H1 (cell line): ENCODE measurements around the gene ZPR1. TPM values are rescaled to one million over a fixed set of nuclear protein-coding genes. Genes with fewer than 3 reads are reported as not detected.

ENCODE experiments used
- CTCF ChIA-PET: fragments of 300-600 bp; sonication (Branson Sonifier 250); formaldehyde crosslinking; loops from one replicate; lab custom pipeline; 2021; ENCODE audit not compliant: partially characterized antibody; lab: Charles Lee
- POLR2A ChIA-PET: fragments of 300-600 bp; sonication (Branson Sonifier 250); formaldehyde crosslinking; loops from one replicate; lab custom pipeline; 2021; ENCODE audit warnings: inconsistent platforms; ENCODE audit not compliant: partially characterized antibody; lab: Charles Lee
- DNase-seq, 2 experiments: peaks; one replicate each; pipeline versions ENCODE4 v3.0.0 to v3.0.0-alpha.2; 2010 to 2022; ENCODE audit warnings: low spot score in 2 of 2, low read depth in 1 of 2, mixed read lengths in 1 of 2
- FAIRE-seq: peaks from 2 replicates; lab custom pipeline; 2011; peaks lifted over from hg19 to GRCh38; lab: Jason Lieb, UNC
- H2AFZ ChIP-seq: 2 replicates; pipeline ENCODE4 v1.8.1; 2012; ENCODE audit warnings: low read length, inconsistent platforms
- H2AK5ac ChIP-seq: 2 replicates; pipeline ENCODE4 v1.6.1; 2013; ENCODE audit warnings: low read depth, low read length
- H2BK120ac ChIP-seq: replicated peaks from 2 replicates; pipeline ENCODE3; 2013; ENCODE audit warnings: low read depth, low read length, inconsistent platforms
- H2BK12ac ChIP-seq: 2 replicates; pipeline ENCODE4 v1.6.1; 2013; ENCODE audit warnings: low read depth, low read length
- H2BK15ac ChIP-seq: 2 replicates; pipeline ENCODE4 v1.6.1; 2013; ENCODE audit warnings: low read length
- H2BK20ac ChIP-seq: 2 replicates; pipeline ENCODE4 v1.6.1; 2013; ENCODE audit warnings: low read length
- H2BK5ac ChIP-seq: 2 replicates; pipeline ENCODE4 v1.6.1; 2013; ENCODE audit warnings: low read depth, low read length
- H3K14ac ChIP-seq: 2 replicates; pipeline ENCODE4 v1.6.1; 2013; ENCODE audit warnings: inconsistent platforms; ENCODE audit not compliant: insufficient read length
- H3K18ac ChIP-seq: 2 replicates; pipeline ENCODE4 v1.6.1; 2013; ENCODE audit warnings: low read length; ENCODE audit errors: extremely low read depth
- H3K23ac ChIP-seq: 2 replicates; pipeline ENCODE4 v1.6.1; 2013; ENCODE audit warnings: inconsistent platforms; ENCODE audit not compliant: insufficient read length
- H3K23me2 ChIP-seq: 2 replicates; pipeline ENCODE4 v1.6.1; 2013; ENCODE audit warnings: low read depth, low read length
- H3K27ac ChIP-seq: 2 replicates; pipeline ENCODE4 v1.6.1; 2011; ENCODE audit warnings: low read depth, low read length, inconsistent platforms
- H3K27me3 ChIP-seq, 4 experiments: replicated peaks in 1 of 4; 1 replicate in 1 of 4; 2 replicates in 3 of 4; pipeline versions ENCODE4 v1.6.1 to v1.8.1; 2011 to 2013; ENCODE audit warnings: low read length in 3 of 4, mild to moderate bottlenecking in 3 of 4, inconsistent platforms in 2 of 4, mixed read lengths in 2 of 4, moderate library complexity in 1 of 4; ENCODE audit not compliant: control insufficient read depth in 3 of 4, insufficient read depth in 3 of 4; ENCODE audit errors: extremely low read depth in 1 of 4
- H3K36me3 ChIP-seq, 4 experiments: 2 replicates each; pipeline versions ENCODE4 v1.6.1 to v1.8.1; 2011 to 2013; ENCODE audit warnings: mild to moderate bottlenecking in 4 of 4, low read length in 3 of 4, moderate library complexity in 2 of 4, control low read depth in 1 of 4, inconsistent platforms in 1 of 4; ENCODE audit not compliant: insufficient read depth in 4 of 4, control insufficient read depth in 2 of 4
- H3K4ac ChIP-seq: replicated peaks from 2 replicates; pipeline ENCODE3; 2013; ENCODE audit warnings: low read length, low read depth, mixed read lengths, inconsistent platforms; ENCODE audit not compliant: insufficient read length
- H3K4me1 ChIP-seq, 4 experiments: replicated peaks in 1 of 4; 1 replicate in 1 of 4; 2 replicates in 3 of 4; pipeline versions ENCODE4 v1.6.1 to v1.8.1; 2011 to 2013; ENCODE audit warnings: low read length in 3 of 4, inconsistent platforms in 2 of 4, mixed read lengths in 1 of 4; ENCODE audit not compliant: insufficient read depth in 4 of 4, control insufficient read depth in 3 of 4
- H3K4me2 ChIP-seq, 2 experiments: 2 replicates each; pipeline versions ENCODE4 v1.6.1 to v1.8.1; 2011 to 2013; ENCODE audit warnings: low read depth in 2 of 2, low read length in 2 of 2, control low read depth in 1 of 2, inconsistent platforms in 1 of 2, mild to moderate bottlenecking in 1 of 2; ENCODE audit not compliant: insufficient read depth in 1 of 2
- H3K4me3 ChIP-seq, 4 experiments: fragments of 200-600, 300-600 bp in 1 of 4; sonication (generic), shearing (Covaris generic), sonication (Bioruptor Twin) in 1 of 4; 2 replicates each; pipeline versions ENCODE4 v1.5.1 to v1.8.1; 2011 to 2016; ENCODE audit warnings: low read length in 4 of 4, low read depth in 3 of 4, control low read depth in 2 of 4, inconsistent platforms in 2 of 4, mild to moderate bottlenecking in 2 of 4, mixed read lengths in 1 of 4, moderate library complexity in 1 of 4; ENCODE audit not compliant: insufficient read depth in 2 of 4; ENCODE audit errors: extremely low read depth in 1 of 4
- H3K56ac ChIP-seq: replicated peaks from 2 replicates; pipeline ENCODE3; 2013; ENCODE audit warnings: low read depth, mild to moderate bottlenecking, mixed read lengths, low read length, inconsistent platforms; ENCODE audit not compliant: insufficient read length
- H3K79me1 ChIP-seq: 2 replicates; pipeline ENCODE4 v1.6.1; 2013; ENCODE audit warnings: low read depth, low read length, control low read depth
- H3K79me2 ChIP-seq, 2 experiments: 2 replicates each; pipeline versions ENCODE4 v1.6.1 to v1.8.1; 2012 to 2013; ENCODE audit warnings: low read length in 2 of 2, mild to moderate bottlenecking in 2 of 2, inconsistent platforms in 1 of 2; ENCODE audit not compliant: insufficient read depth in 2 of 2, control insufficient read depth in 1 of 2
- H3K9ac ChIP-seq, 4 experiments: replicated peaks in 1 of 4; 1 replicate in 1 of 4; 2 replicates in 3 of 4; pipeline versions ENCODE4 v1.6.1 to v1.8.1; 2011 to 2013; ENCODE audit warnings: low read depth in 3 of 4, low read length in 3 of 4, control low read depth in 2 of 4, mild to moderate bottlenecking in 2 of 4, moderate library complexity in 2 of 4, inconsistent platforms in 1 of 4; ENCODE audit errors: extremely low read depth in 1 of 4
- H3K9me3 ChIP-seq, 2 experiments: 2 replicates each; pipeline versions ENCODE4 v1.6.1 to v1.8.1; 2012 to 2013; ENCODE audit warnings: mild to moderate bottlenecking in 2 of 2, moderate library complexity in 2 of 2, control low read depth in 1 of 2, inconsistent platforms in 1 of 2, low read depth in 1 of 2, low read length in 1 of 2, mixed read lengths in 1 of 2; ENCODE audit not compliant: insufficient read depth in 2 of 2
- H4K20me1 ChIP-seq, 2 experiments: replicated peaks in 1 of 2; 2 replicates each; pipeline versions ENCODE3 to v1.8.1; 2011 to 2013; ENCODE audit warnings: inconsistent platforms in 2 of 2, low read length in 2 of 2, mild to moderate bottlenecking in 1 of 2; ENCODE audit not compliant: insufficient read depth in 2 of 2, control insufficient read depth in 1 of 2
- H4K5ac ChIP-seq: 2 replicates; pipeline ENCODE4 v1.6.1; 2013; ENCODE audit warnings: low read length, low read depth, mixed read lengths, inconsistent platforms; ENCODE audit not compliant: insufficient read length
- H4K8ac ChIP-seq: 2 replicates; pipeline ENCODE4 v1.8.0; 2013; ENCODE audit warnings: mild to moderate bottlenecking, moderate library complexity, low read length, inconsistent platforms; ENCODE audit not compliant: insufficient read depth; ENCODE audit errors: extremely low read depth
- H4K91ac ChIP-seq: replicated peaks from 2 replicates; pipeline ENCODE3; 2013; ENCODE audit warnings: low read length, mixed read lengths, inconsistent platforms; ENCODE audit not compliant: insufficient read length
- BACH1 ChIP-seq: IDR thresholded peaks from 2 replicates; pipeline ENCODE4 v1.6.1; 2012; ENCODE audit warnings: low read length, improper control_type of control experiment
- BRCA1 ChIP-seq: IDR thresholded peaks from 2 replicates; pipeline ENCODE4 v1.6.1; 2012; ENCODE audit warnings: low read depth, low read length, improper control_type of control experiment
- CBX8 ChIP-seq: fragments of 300-800, 300-1000 bp; sonication (generic); IDR thresholded peaks from 2 replicates; pipeline ENCODE4 v1.7.1; 2016; ENCODE audit warnings: low read depth, low read length, borderline replicate concordance
- CEBPB ChIP-seq: IDR thresholded peaks from 2 replicates; pipeline ENCODE4 v1.6.1; 2012; ENCODE audit warnings: low read depth, low read length
- CHD2 ChIP-seq: IDR thresholded peaks from 2 replicates; pipeline ENCODE4 v1.6.1; 2012; ENCODE audit warnings: low read length, improper control_type of control experiment
- EGR1 ChIP-seq: IDR thresholded peaks from 2 replicates; pipeline ENCODE4 v1.6.1; 2011; ENCODE audit warnings: low read depth, low read length, borderline replicate concordance
- KDM5A ChIP-seq: fragments of 200-600 bp; IDR thresholded peaks from 2 replicates; pipeline ENCODE4 v1.7.1; 2012; ENCODE audit warnings: mild to moderate bottlenecking, low read length, inconsistent platforms, mixed read lengths
- PHF8 ChIP-seq: fragments of 200-600 bp; sonication (generic); conservative IDR thresholded peaks from 2 replicates; pipeline ENCODE4 v1.7.1; 2012; ENCODE audit warnings: low read depth, mild to moderate bottlenecking, inconsistent platforms, low read length, moderate library complexity
- RAD21 ChIP-seq, 2 experiments: IDR thresholded peaks in 1 of 2; conservative IDR thresholded peaks in 1 of 2; 2 replicates each; pipeline ENCODE4 v1.6.1; 2011; ENCODE audit warnings: low read depth in 2 of 2, low read length in 2 of 2, improper control_type of control experiment in 1 of 2, inconsistent platforms in 1 of 2, mild to moderate bottlenecking in 1 of 2, moderate library complexity in 1 of 2
- RBBP5 ChIP-seq: IDR thresholded peaks from 2 replicates; pipeline ENCODE4 v1.7.1; 2012; ENCODE audit warnings: low read depth, mild to moderate bottlenecking, inconsistent platforms, low read length, moderate library complexity, borderline replicate concordance
- SAP30 ChIP-seq: fragments of 300-600 bp; sonication (generic); IDR thresholded peaks from 2 replicates; pipeline ENCODE4 v1.7.1; 2012; ENCODE audit warnings: low read length, moderate library complexity, mild to moderate bottlenecking, inconsistent platforms; ENCODE audit not compliant: insufficient read depth, insufficient replicate concordance
- SP1 ChIP-seq: IDR thresholded peaks from 2 replicates; pipeline ENCODE4 v1.6.1; 2011; ENCODE audit warnings: low read depth, low read length
- TAF7 ChIP-seq: optimal IDR thresholded peaks from 2 replicates; pipeline ENCODE3; 2011; ENCODE audit warnings: low read depth, mild to moderate bottlenecking, inconsistent platforms, low read length, moderate library complexity, borderline replicate concordance
- WGBS, 2 experiments: shearing (Covaris generic) in 1 of 2; methylation state at CpG; one replicate each; pipeline versions ENCODE4 v1.1.6 to v1.1.7; 2013 to 2015; ENCODE audit warnings: low lambda C conversion rate in 2 of 2, mixed read lengths in 2 of 2, inconsistent platforms in 1 of 2, low coverage in 1 of 2, missing lambda C conversion rate in 1 of 2; ENCODE audit not compliant: insufficient replicate concordance in 2 of 2, insufficient coverage in 1 of 2, insufficient read length in 1 of 2; ENCODE audit errors: extremely low coverage in 1 of 2, missing lambda C conversion rate in 1 of 2; 5-methylcytosine and 5-hydroxymethylcytosine counted together
- polyA plus RNA-seq, 7 experiments: library from polyadenylated mRNA; depleted of rRNA in 3 of 7; stranded (reverse) in 5 of 7; unstranded in 2 of 7; fragments of >200 nt in 5 of 7; fragments of 200-250 nt in 2 of 7; gene quantifications; 1 replicate in 5 of 7; 2 replicates in 1 of 7; 4 replicates in 1 of 7; pipeline versions ENCODE4 v1.2.1 to v1.2.3, GENCODE V29; 2011 to 2013; ENCODE audit warnings: missing spikeins in 2 of 7, mixed read lengths in 2 of 7
- total RNA-seq: library from RNA; stranded (reverse); fragmentation: NEBNext Ultra II Directional; extraction: Animal tissue kit (Norgen Biotek cat#: 25700); gene quantifications from 2 replicates; pipeline ENCODE4 v1.2.1, GENCODE V29; 2021
- TF ChIP-seq, protein P1 (sequence below): IDR thresholded peaks from 2 replicates; pipeline ENCODE4 v1.6.1; 2011; ENCODE audit warnings: low read depth, mild to moderate bottlenecking, low read length; ENCODE audit not compliant: insufficient read depth

Gene ZPR1
- total and polyA plus RNA-seq, 2 of the 8 experiments (the other 6 are each of a cell fraction or from before 2014, with no cell fraction given) = 36.7 to 70.5 TPM

DNA sequence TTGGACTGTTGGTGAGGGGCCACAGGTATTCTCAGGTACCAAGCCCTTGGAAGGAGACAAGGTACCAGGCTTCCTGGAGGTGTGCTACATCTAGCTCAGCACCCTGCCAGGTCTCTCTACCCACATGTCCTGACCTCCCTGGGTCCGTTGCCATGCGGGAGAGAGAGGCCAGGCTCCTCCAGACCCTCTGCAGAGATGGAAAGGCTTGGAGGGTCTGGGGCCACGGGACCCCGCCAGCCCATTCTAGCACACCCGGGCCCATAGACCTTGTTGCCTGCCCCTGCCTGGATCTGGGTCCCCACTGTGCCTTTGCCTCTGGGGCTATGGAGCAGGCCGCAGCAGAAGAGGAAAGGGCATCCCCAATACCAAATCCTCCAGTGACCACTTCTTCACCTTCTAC is 39.6 kb upstream of the ZPR1 start:
- Histone ChIP-seq H3K18ac (no peak overlapping the region), H3K4me3 (no peak overlapping the region), H3K4me2 (no peak overlapping the region), H3K23ac (no peak overlapping the region), H4K8ac (no peak overlapping the region), H3K9ac (no peak overlapping the region), H2AFZ (no peak overlapping the region), H3K9me3 (no peaks in the 10 kb centered on the region; a peak in 1 of 4 replicates), H4K91ac (no peak overlapping the region), H2AK5ac (no peak overlapping the region), H3K14ac (no peak overlapping the region), H3K56ac (no peak overlapping the region), H3K79me1 (no peaks in the 10 kb centered on the region), H2BK12ac (no peak overlapping the region), H3K79me2 (no peaks in the 10 kb centered on the region), H2BK15ac (no peak overlapping the region), H2BK5ac (no peak overlapping the region), H3K23me2 (no peaks in the 10 kb centered on the region), H3K4me1 (no peaks in the 10 kb centered on the region), H3K4ac (no peak overlapping the region), H2BK120ac (no peak overlapping the region), H3K36me3 (no peaks in the 10 kb centered on the region), H3K27ac (no peak overlapping the region), H2BK20ac (no peak overlapping the region), H4K5ac (no peak overlapping the region), H4K20me1 (no peaks in the 10 kb centered on the region), H3K27me3 (no peaks in the 10 kb centered on the region)
- no peak for FAIRE-seq
- TF ChIP-seq RAD21 (IDR thresholded peaks at IDR 0.05 in 1 of 2, conservative IDR thresholded peaks at IDR 0.05 in 1 of 2; ENCODE audit: low read depth in 2 of 2, low read length in 2 of 2) = no peak
- TF ChIP-seq, protein P1, sequence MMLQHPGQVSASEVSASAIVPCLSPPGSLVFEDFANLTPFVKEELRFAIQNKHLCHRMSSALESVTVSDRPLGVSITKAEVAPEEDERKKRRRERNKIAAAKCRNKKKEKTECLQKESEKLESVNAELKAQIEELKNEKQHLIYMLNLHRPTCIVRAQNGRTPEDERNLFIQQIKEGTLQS = no peak
- TF ChIP-seq BRCA1 = no peak
- TF ChIP-seq SAP30 = no peak
- TF ChIP-seq BACH1 = no peak
- TF ChIP-seq TAF7 = no peak
- no peak for TF ChIP-seq CEBPB
- TF ChIP-seq PHF8 = no peak
- no peak for TF ChIP-seq EGR1
- no peak for TF ChIP-seq RBBP5
- no peak for TF ChIP-seq KDM5A
- TF ChIP-seq CHD2 = no peak
- no peak for TF ChIP-seq CBX8
- no peak for TF ChIP-seq SP1
- 91% methylated on average over 6 of the region's 6 CpGs; no CpG with 5 or more reads in 1 of the 2 experiments for WGBS, 2 experiments
- ChIA-PET CTCF (interaction anchor here (1.5 to 2.4 kb wide), 2 partner anchors 10 to 37 kb away, joined by 4 to 15 read pairs; partner anchors contain the start of genes APOA1 and APOA5), POLR2A (no interaction called here)
- no peak for DNase-seq
